ENCODE measurements around the gene GPR26.

Gene GPR26

GRCh38 chr10:123666318-123667236, at the start of gene GPR26:
Gene GPR26 (plus strand): TSS chr10:123666355. CDS start chr10:123666408, 53 bp downstream.
- no peak within 1 kb of the TSS for H3K4me3 ChIP-seq (ENCODE audit: low read depth, low read length)
- DNase-seq (ENCODE audit: low read depth) = no peak

GRCh38 chr10:123618224-123618623, 47.9 kb upstream of the GPR26 start:
- no peak for DNase-seq (ENCODE audit: low read depth)
- H3K4me3 ChIP-seq (ENCODE audit: low read depth, low read length) = no peak overlapping the region

- no peak for DNase-seq (ENCODE audit: low read depth)
Observed at GRCh38 chr10:123619067-123619855, 46.9 kb upstream of the GPR26 start.

GRCh38 chr10:123620621-123621020, 45.5 kb upstream of the GPR26 start:
- DNase-seq (ENCODE audit: low read depth) = no peak
- no peak overlapping the region for H3K4me3 ChIP-seq (ENCODE audit: low read depth, low read length)

More at GRCh38 chr10:123619067-123619855, 46.9 kb upstream of the GPR26 start:
- H3K4me3 ChIP-seq (ENCODE audit: low read depth, low read length) = no peak overlapping the region

GRCh38 chr10:123621492-123621891, 44.7 kb upstream of the GPR26 start:
- H3K4me3 ChIP-seq (ENCODE audit: low read depth, low read length) = no peak overlapping the region
- DNase-seq (ENCODE audit: low read depth) = no peak

GRCh38 chr10:123621916-123622315, 44.2 kb upstream of the GPR26 start:
- H3K4me3 ChIP-seq (ENCODE audit: low read depth, low read length) = no peak overlapping the region
- DNase-seq (ENCODE audit: low read depth) = no peak

- H3K4me3 ChIP-seq (ENCODE audit: low read depth, low read length) = no peak overlapping the region
- no peak for DNase-seq (ENCODE audit: low read depth)
Observed at GRCh38 chr10:123622381-123622780, 43.8 kb upstream of the GPR26 start.

GRCh38 chr10:123624086-123624485, 42.1 kb upstream of the GPR26 start:
- no peak for DNase-seq (ENCODE audit: low read depth)
- H3K4me3 ChIP-seq (ENCODE audit: low read depth, low read length) = no peak overlapping the region

GRCh38 chr10:123633106-123633505, 33.0 kb upstream of the GPR26 start:
- no peak overlapping the region for H3K4me3 ChIP-seq (ENCODE audit: low read depth, low read length)
- no peak for DNase-seq (ENCODE audit: low read depth)

GRCh38 chr10:123633636-123634035, 32.5 kb upstream of the GPR26 start:
- H3K4me3 ChIP-seq (ENCODE audit: low read depth, low read length) = no peak overlapping the region
- no peak for DNase-seq (ENCODE audit: low read depth)

GRCh38 chr10:123634221-123634620, 31.9 kb upstream of the GPR26 start:
- H3K4me3 ChIP-seq (ENCODE audit: low read depth, low read length) = no peak overlapping the region
- DNase-seq (ENCODE audit: low read depth) = no peak

GRCh38 chr10:123635131-123635530, 31.0 kb upstream of the GPR26 start:
- H3K4me3 ChIP-seq (ENCODE audit: low read depth, low read length) = no peak overlapping the region

GRCh38 chr10:123635745-123636144, 30.4 kb upstream of the GPR26 start:
- H3K4me3 ChIP-seq (ENCODE audit: low read depth, low read length) = no peak overlapping the region
- DNase-seq (ENCODE audit: low read depth) = no peak

More at GRCh38 chr10:123635131-123635530, 31.0 kb upstream of the GPR26 start:
- no peak for DNase-seq (ENCODE audit: low read depth)

- no peak for DNase-seq (ENCODE audit: low read depth)
- H3K4me3 ChIP-seq (ENCODE audit: low read depth, low read length) = no peak overlapping the region
Observed at GRCh38 chr10:123636598-123637325, 29.4 kb upstream of the GPR26 start.

GRCh38 chr10:123637326-123637880, 28.8 kb upstream of the GPR26 start:
- no peak for DNase-seq (ENCODE audit: low read depth)
- no peak overlapping the region for H3K4me3 ChIP-seq (ENCODE audit: low read depth, low read length)

- H3K4me3 ChIP-seq (ENCODE audit: low read depth, low read length) = no peak overlapping the region
- DNase-seq (ENCODE audit: low read depth) = no peak
Observed at GRCh38 chr10:123639131-123639530, 27.0 kb upstream of the GPR26 start.

- H3K4me3 ChIP-seq (ENCODE audit: low read depth, low read length) = no peak overlapping the region
- DNase-seq (ENCODE audit: low read depth) = no peak
Observed at GRCh38 chr10:123640016-123640535, 26.1 kb upstream of the GPR26 start.

GRCh38 chr10:123642293-123642692, 23.9 kb upstream of the GPR26 start:
- no peak for DNase-seq (ENCODE audit: low read depth)
- H3K4me3 ChIP-seq (ENCODE audit: low read depth, low read length) = no peak overlapping the region

- H3K4me3 ChIP-seq (ENCODE audit: low read depth, low read length) = no peak overlapping the region
- DNase-seq (ENCODE audit: low read depth) = no peak
Observed at GRCh38 chr10:123642697-123643096, 23.5 kb upstream of the GPR26 start.

All from skeletal muscle cell (primary cell).